ENCODE results near the gene ZNF862.

ZNF862 gene

DNA sequence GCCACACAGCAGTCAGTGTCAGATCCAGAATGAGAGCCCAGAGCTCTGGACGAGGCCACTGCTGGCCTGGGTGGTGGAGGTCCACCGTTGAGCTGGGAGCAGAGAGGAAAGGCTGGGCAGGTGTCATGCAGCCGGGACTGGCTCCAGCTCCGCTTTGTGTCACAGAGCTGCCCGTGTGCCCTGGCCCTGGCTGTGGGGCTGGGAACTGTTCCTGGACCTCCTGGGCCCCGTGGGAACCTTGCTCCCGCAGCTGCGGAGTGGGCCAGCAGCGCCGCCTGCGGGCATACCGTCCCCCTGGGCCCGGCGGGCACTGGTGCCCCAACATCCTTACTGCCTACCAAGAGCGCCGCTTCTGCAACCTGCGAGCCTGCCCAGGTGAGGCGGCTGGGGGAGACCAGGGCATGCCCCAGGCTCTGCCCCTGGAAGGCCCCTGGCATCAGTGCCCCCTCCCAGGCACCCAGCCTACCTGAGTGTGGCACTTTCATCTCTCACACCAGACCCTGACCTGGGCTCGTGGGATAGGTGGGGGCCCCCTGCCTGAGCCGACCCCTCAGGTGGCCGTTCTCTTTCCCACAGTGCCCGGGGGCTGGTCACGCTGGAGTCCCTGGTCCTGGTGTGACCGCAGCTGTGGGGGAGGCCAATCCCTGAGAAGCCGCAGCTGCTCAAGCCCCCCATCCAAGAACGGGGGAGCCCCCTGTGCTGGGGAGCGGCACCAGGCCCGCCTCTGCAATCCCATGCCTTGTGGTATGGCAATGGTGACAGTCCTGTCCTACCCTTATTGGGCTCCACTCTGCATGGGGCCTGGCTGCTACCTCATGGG, 18.8 kb upstream of the ZNF862 start:
- Histone ChIP-seq H3K4ac (ENCODE audit: low read length) (no peak overlapping the region), H2AFZ (ENCODE audit: low read length) (no peak overlapping the region), H2BK12ac (ENCODE audit: low read length) (no peak overlapping the region), H3K9me3 (replicated peaks in 1 of 2; ENCODE audit: control insufficient read depth in 2 of 2, insufficient read depth in 1 of 2, low read depth in 1 of 2, low read length in 2 of 2) (peaks cover 0 to 10% of the 10 kb centered on the region in 2 donors), H3K23ac (ENCODE audit: low read depth, low read length, poor library complexity) (peak overlapping the region; percentile 25), H3K4me1 (ENCODE audit: control insufficient read depth in 2 of 2, insufficient read depth in 1 of 2, low read depth in 1 of 2, low read length in 2 of 2) (peaks cover 0 to 11% of the 10 kb centered on the region in 2 donors), H3K9ac (ENCODE audit: low read depth, low read length, poor library complexity) (no peak overlapping the region), H4K91ac (ENCODE audit: low read depth, low read length, poor library complexity) (no peak overlapping the region), H3K4me2 (ENCODE audit: insufficient read depth, low read length, poor library complexity, severe bottlenecking) (no peak overlapping the region), H4K8ac (ENCODE audit: low read depth, low read length) (no peak overlapping the region), H3K27ac (replicated peaks; ENCODE audit: low read length) (no peak overlapping the region), H2BK5ac (ENCODE audit: low read length) (peak overlapping the region; percentile 66), H3K36me3 (replicated peaks in 1 of 2; ENCODE audit: control insufficient read depth in 2 of 2, insufficient read depth in 2 of 2, low read length in 2 of 2) (no peaks in the 10 kb centered on the region), H3K79me1 (ENCODE audit: low read depth, low read length) (peaks cover 1% of the 10 kb centered on the region), H3K14ac (ENCODE audit: low read length) (peak overlapping the region; percentile 75), H3K4me3 (ENCODE audit: low read length in 2 of 2) (no peak overlapping the region), H3K27me3 (ENCODE audit: control insufficient read depth in 3 of 3, insufficient read depth in 3 of 3, low read depth in 1 of 3, low read length in 3 of 3) (peaks cover 0 to 32% (median 0%) of the 10 kb centered on the region in 3 experiments), H2BK120ac (ENCODE audit: low read depth, low read length) (no peak overlapping the region), H2BK15ac (ENCODE audit: low read length) (no peak overlapping the region), H3K18ac (ENCODE audit: low read length) (peak overlapping the region; percentile 59), H2AK5ac (ENCODE audit: low read depth, low read length) (peak overlapping the region; percentile 83)
- WGBS, 2 donors (ENCODE audit: extremely low coverage in 2 of 2, insufficient read length in 2 of 2, insufficient replicate concordance in 1 of 2), result no CpG with 5 or more reads among the region's 28 CpGs
- no peak for DNase-seq (ENCODE audit: low spot score)

DNA sequence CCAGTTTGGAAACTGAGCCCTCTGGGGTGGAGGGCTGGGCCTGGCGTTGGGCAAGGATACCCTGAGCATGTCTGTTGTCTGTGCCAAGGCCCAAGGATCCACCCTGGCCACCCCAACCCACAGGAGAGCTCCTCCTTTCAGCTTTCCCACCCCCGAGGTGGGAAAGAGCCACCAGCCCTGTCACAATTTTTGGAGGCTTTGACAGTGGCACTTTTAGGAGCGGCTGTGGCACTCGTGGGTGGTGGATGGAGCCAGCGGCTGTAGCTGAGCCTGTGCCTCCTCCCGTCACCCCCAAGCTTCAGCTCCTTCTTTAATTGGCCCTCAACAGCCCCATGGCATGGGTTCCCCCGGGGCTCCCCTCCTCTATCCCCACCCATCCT, 18.2 kb upstream of the ZNF862 start:
- no CpG with 5 or more reads among the region's 7 CpGs for WGBS, 2 donors (ENCODE audit: extremely low coverage in 2 of 2, insufficient read length in 2 of 2, insufficient replicate concordance in 1 of 2)

DNA sequence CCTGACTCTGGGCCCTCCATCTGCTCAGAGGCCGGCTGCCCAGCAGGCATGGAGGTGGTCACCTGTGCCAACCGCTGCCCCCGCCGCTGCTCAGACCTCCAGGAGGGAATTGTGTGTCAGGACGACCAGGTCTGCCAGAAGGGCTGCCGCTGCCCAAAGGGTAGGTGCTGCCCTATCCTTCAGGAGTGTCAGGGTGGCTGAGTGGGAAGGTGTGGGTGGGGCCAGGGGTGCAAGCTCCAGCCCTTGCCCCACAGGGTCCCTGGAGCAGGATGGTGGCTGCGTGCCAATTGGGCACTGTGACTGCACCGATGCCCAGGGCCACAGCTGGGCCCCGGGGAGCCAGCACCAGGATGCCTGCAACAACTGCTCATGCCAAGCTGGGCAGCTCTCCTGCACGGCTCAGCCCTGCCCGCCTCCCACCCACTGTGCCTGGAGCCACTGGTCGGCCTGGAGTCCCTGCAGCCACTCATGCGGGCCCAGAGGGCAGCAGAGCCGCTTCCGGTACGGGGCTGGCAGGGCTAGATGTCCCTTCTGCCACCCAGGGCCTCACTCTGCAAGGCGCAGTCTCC, 17.5 kb upstream of the ZNF862 start:
- DNase-seq (ENCODE audit: low spot score), result no peak
- peak overlapping the region; percentile 86 for H2AK5ac ChIP-seq (ENCODE audit: low read depth, low read length)
- WGBS, 2 donors (ENCODE audit: extremely low coverage in 2 of 2, insufficient read length in 2 of 2, insufficient replicate concordance in 1 of 2), result no CpG with 5 or more reads among the region's 17 CpGs
- peaks cover 0 to 12% of the 10 kb centered on the region in 2 donors for H3K9me3 ChIP-seq (replicated peaks in 1 of 2; ENCODE audit: control insufficient read depth in 2 of 2, insufficient read depth in 1 of 2, low read depth in 1 of 2, low read length in 2 of 2)
- H3K36me3 ChIP-seq (replicated peaks in 1 of 2; ENCODE audit: control insufficient read depth in 2 of 2, insufficient read depth in 2 of 2, low read length in 2 of 2), result no peaks in the 10 kb centered on the region
- no peak overlapping the region for H4K8ac ChIP-seq (ENCODE audit: low read depth, low read length)
- H3K4ac ChIP-seq (ENCODE audit: low read length), result no peak overlapping the region
- H3K4me1 ChIP-seq (ENCODE audit: control insufficient read depth in 2 of 2, insufficient read depth in 1 of 2, low read depth in 1 of 2, low read length in 2 of 2), result peaks cover 0 to 3% of the 10 kb centered on the region in 2 donors
- no peak overlapping the region for H2AFZ ChIP-seq (ENCODE audit: low read length)
- peak overlapping the region; percentile 75 for H2BK15ac ChIP-seq (ENCODE audit: low read length)
- H2BK5ac ChIP-seq (ENCODE audit: low read length), result no peak overlapping the region
- H3K27me3 ChIP-seq (ENCODE audit: control insufficient read depth in 3 of 3, insufficient read depth in 3 of 3, low read depth in 1 of 3, low read length in 3 of 3), result peaks cover 0 to 32% (median 0%) of the 10 kb centered on the region in 3 experiments
- peak overlapping the region; percentile 68 for H3K23ac ChIP-seq (ENCODE audit: low read depth, low read length, poor library complexity)
- peak overlapping the region; percentile 82 for H3K14ac ChIP-seq (ENCODE audit: low read length)
- H3K4me3 ChIP-seq (ENCODE audit: low read length in 2 of 2), result no peak overlapping the region
- H2BK12ac ChIP-seq (ENCODE audit: low read length), result peak overlapping the region; percentile 41
- no peak overlapping the region for H3K4me2 ChIP-seq (ENCODE audit: insufficient read depth, low read length, poor library complexity, severe bottlenecking)
- no peak overlapping the region for H2BK120ac ChIP-seq (ENCODE audit: low read depth, low read length)
- no peak overlapping the region for H4K91ac ChIP-seq (ENCODE audit: low read depth, low read length, poor library complexity)
- H3K27ac ChIP-seq (replicated peaks; ENCODE audit: low read length), result no peak overlapping the region
- H3K18ac ChIP-seq (ENCODE audit: low read length), result no peak overlapping the region
- H3K9ac ChIP-seq (ENCODE audit: low read depth, low read length, poor library complexity), result peak overlapping the region; percentile 44
- H3K79me1 ChIP-seq (ENCODE audit: low read depth, low read length), result peaks cover 4% of the 10 kb centered on the region

More for the DNA sequence above, 18.2 kb upstream of the ZNF862 start:
- Histone ChIP-seq H2AFZ (ENCODE audit: low read length) (no peak overlapping the region), H3K9me3 (replicated peaks in 1 of 2; ENCODE audit: control insufficient read depth in 2 of 2, insufficient read depth in 1 of 2, low read depth in 1 of 2, low read length in 2 of 2) (peaks cover 0 to 10% of the 10 kb centered on the region in 2 donors), H3K27ac (replicated peaks; ENCODE audit: low read length) (no peak overlapping the region), H3K4me1 (ENCODE audit: control insufficient read depth in 2 of 2, insufficient read depth in 1 of 2, low read depth in 1 of 2, low read length in 2 of 2) (peaks cover 0 to 8% of the 10 kb centered on the region in 2 donors), H2BK12ac (ENCODE audit: low read length) (no peak overlapping the region), H3K18ac (ENCODE audit: low read length) (no peak overlapping the region), H3K4me2 (ENCODE audit: insufficient read depth, low read length, poor library complexity, severe bottlenecking) (no peak overlapping the region), H2BK15ac (ENCODE audit: low read length) (no peak overlapping the region), H3K9ac (ENCODE audit: low read depth, low read length, poor library complexity) (no peak overlapping the region), H3K27me3 (ENCODE audit: control insufficient read depth in 3 of 3, insufficient read depth in 3 of 3, low read depth in 1 of 3, low read length in 3 of 3) (peaks cover 0 to 32% (median 0%) of the 10 kb centered on the region in 3 experiments), H3K4ac (ENCODE audit: low read length) (no peak overlapping the region), H3K14ac (ENCODE audit: low read length) (peak overlapping the region; percentile 75), H2AK5ac (ENCODE audit: low read depth, low read length) (peak overlapping the region; percentile 83), H4K8ac (ENCODE audit: low read depth, low read length) (no peak overlapping the region), H3K23ac (ENCODE audit: low read depth, low read length, poor library complexity) (peak overlapping the region; percentile 25), H4K91ac (ENCODE audit: low read depth, low read length, poor library complexity) (no peak overlapping the region), H3K79me1 (ENCODE audit: low read depth, low read length) (peaks cover 1% of the 10 kb centered on the region), H2BK120ac (ENCODE audit: low read depth, low read length) (no peak overlapping the region), H3K4me3 (ENCODE audit: low read length in 2 of 2) (no peak overlapping the region), H2BK5ac (ENCODE audit: low read length) (peak overlapping the region; percentile 66), H3K36me3 (replicated peaks in 1 of 2; ENCODE audit: control insufficient read depth in 2 of 2, insufficient read depth in 2 of 2, low read length in 2 of 2) (no peaks in the 10 kb centered on the region)
- no peak for DNase-seq (ENCODE audit: low spot score)
